Progenitor cell of endocrine pancreas (in vitro differentiated cells): Measurements from ENCODE around the gene CDK14. TPM values are rescaled to one million over a fixed set of nuclear protein-coding genes. Genes with fewer than 3 reads are reported as not detected.

Source experiments
- DNase-seq: peaks from one replicate; pipeline ENCODE4 v3.0.0; 2021; ENCODE audit warnings: low spot score; ENCODE audit not compliant: unreplicated experiment
- H3K27ac Mint-ChIP-seq: 2 replicates; pipeline ENCODE4 v1.8.0; 2021; ENCODE audit warnings: mild to moderate bottlenecking, moderate library complexity, mixed read lengths
- H3K27me3 Mint-ChIP-seq: 2 replicates; pipeline ENCODE4 v1.8.0; 2021; ENCODE audit warnings: mixed read lengths
- H3K36me3 Mint-ChIP-seq: 2 replicates; pipeline ENCODE4 v1.8.0; 2022; ENCODE audit warnings: mixed read lengths; ENCODE audit not compliant: insufficient read depth
- H3K4me1 Mint-ChIP-seq: 2 replicates; pipeline ENCODE4 v1.8.0; 2021; ENCODE audit warnings: low read depth, mixed read lengths
- H3K4me3 Mint-ChIP-seq: 2 replicates; pipeline ENCODE4 v1.8.0; 2021; ENCODE audit warnings: low read depth, mild to moderate bottlenecking, moderate library complexity, mixed read lengths
- H3K9me3 Mint-ChIP-seq: 2 replicates; pipeline ENCODE4 v1.8.0; 2021; ENCODE audit warnings: low read depth, mixed read lengths
- CTCF ChIP-seq: fragments of 200-600 bp; sonication (generic); IDR thresholded peaks from one replicate; pipeline ENCODE4 v1.5.0; 2021; ENCODE audit warnings: antibody characterized with exemption, mild to moderate bottlenecking; ENCODE audit not compliant: unreplicated experiment
- total RNA-seq: library from RNA; stranded (reverse); gene quantifications from 2 replicates; pipeline ENCODE4 v1.2.1, GENCODE V29; 2021

CDK14 gene
- total RNA-seq, 1 donor from 2014 or later = 117 TPM

GRCh38 chr7:90674625-90675024 lies 78.5 kb downstream of the CDK14 start:
- Mint-ChIP-seq H3K27ac (no peak overlapping the region), H3K4me1 (peaks cover 36% of the 10 kb centered on the region), H3K4me3 (no peak overlapping the region), H3K36me3 (peaks cover 4% of the 10 kb centered on the region), H3K27me3 (no peaks in the 10 kb centered on the region), H3K9me3 (no peaks in the 10 kb centered on the region)
- no peak for TF ChIP-seq CTCF
- DNase-seq = no peak

GRCh38 chr7:90675982-90676381 lies 79.9 kb downstream of the CDK14 start:
- no peak overlapping the region for H3K4me3 Mint-ChIP-seq
- peaks cover 2% of the 10 kb centered on the region for H3K36me3 Mint-ChIP-seq
- no peak overlapping the region for H3K27ac Mint-ChIP-seq
- DNase-seq = no peak
- no peaks in the 10 kb centered on the region for H3K9me3 Mint-ChIP-seq
- H3K27me3 Mint-ChIP-seq = no peaks in the 10 kb centered on the region
- TF ChIP-seq CTCF = no peak
- H3K4me1 Mint-ChIP-seq = peaks cover 36% of the 10 kb centered on the region

GRCh38 chr7:90677486-90678404 lies 81.6 kb downstream of the CDK14 start:
- Mint-ChIP-seq H3K36me3 (peaks cover 2% of the 10 kb centered on the region), H3K4me3 (no peak overlapping the region), H3K27me3 (no peaks in the 10 kb centered on the region), H3K4me1 (peaks cover 37% of the 10 kb centered on the region), H3K9me3 (no peaks in the 10 kb centered on the region), H3K27ac (peak overlapping the region; percentile 79)
- DNase-seq = no peak
- no peak for TF ChIP-seq CTCF

GRCh38 chr7:90678986-90679385 lies 82.9 kb downstream of the CDK14 start:
- Mint-ChIP-seq H3K4me1 (peaks cover 37% of the 10 kb centered on the region), H3K36me3 (no peaks in the 10 kb centered on the region), H3K27ac (no peak overlapping the region), H3K27me3 (no peaks in the 10 kb centered on the region), H3K9me3 (no peaks in the 10 kb centered on the region), H3K4me3 (no peak overlapping the region)
- no peak for DNase-seq
- no peak for TF ChIP-seq CTCF

- no peak overlapping the region for H3K4me3 Mint-ChIP-seq
- no peaks in the 10 kb centered on the region for H3K36me3 Mint-ChIP-seq
- no peak overlapping the region for H3K27ac Mint-ChIP-seq
- no peaks in the 10 kb centered on the region for H3K27me3 Mint-ChIP-seq
- TF ChIP-seq CTCF = no peak
- H3K9me3 Mint-ChIP-seq = no peaks in the 10 kb centered on the region
- peaks cover 36% of the 10 kb centered on the region for H3K4me1 Mint-ChIP-seq
- no peak for DNase-seq
These were observed 84.4 kb downstream of the CDK14 start for GRCh38 chr7:90680484-90680883.
